Measurements from ENCODE around the gene MOK.

MOK gene

GRCh38 chr14:102209224-102209966, 95.6 kb downstream of the MOK start:
- in situ Hi-C loops (cut with HindIII; ENCODE audit: low sequenced_read_pairs), result no loop called here

GRCh38 chr14:102208741-102209140, 96.2 kb downstream of the MOK start:
- in situ Hi-C loops (cut with HindIII; ENCODE audit: low sequenced_read_pairs), result no loop called here

- in situ Hi-C loops (cut with HindIII; ENCODE audit: low sequenced_read_pairs), result no loop called here
Observed at GRCh38 chr14:102207831-102208365, 97.1 kb downstream of the MOK start.

- in situ Hi-C loops (cut with HindIII; ENCODE audit: low sequenced_read_pairs), result no loop called here
Observed at GRCh38 chr14:102206918-102207317, 98.0 kb downstream of the MOK start.

- in situ Hi-C loops (cut with HindIII; ENCODE audit: low sequenced_read_pairs), result no loop called here
Observed at GRCh38 chr14:102205560-102205959, 99.4 kb downstream of the MOK start.

- in situ Hi-C loops (cut with HindIII; ENCODE audit: low sequenced_read_pairs), result no loop called here
Observed at GRCh38 chr14:102203382-102203781, 101.6 kb downstream of the MOK start.

GRCh38 chr14:102202944-102203343, 102.0 kb downstream of the MOK start:
- in situ Hi-C loops (cut with HindIII; ENCODE audit: low sequenced_read_pairs), result no loop called here

- in situ Hi-C loops (cut with HindIII; ENCODE audit: low sequenced_read_pairs), result no loop called here
Observed at GRCh38 chr14:102201776-102202175, 103.2 kb downstream of the MOK start.

- in situ Hi-C loops (cut with HindIII; ENCODE audit: low sequenced_read_pairs), result no loop called here
Observed at GRCh38 chr14:102201353-102201738, 103.6 kb downstream of the MOK start.

GRCh38 chr14:102200690-102201352, 104.1 kb downstream of the MOK start:
- in situ Hi-C loops (cut with HindIII; ENCODE audit: low sequenced_read_pairs), result no loop called here

GRCh38 chr14:102197317-102197853, 107.6 kb downstream of the MOK start:
- in situ Hi-C loops (cut with HindIII; ENCODE audit: low sequenced_read_pairs), result no loop called here

- in situ Hi-C loops (cut with HindIII; ENCODE audit: low sequenced_read_pairs), result no loop called here
Observed at GRCh38 chr14:102196902-102197230, 108.1 kb downstream of the MOK start.

GRCh38 chr14:102196039-102196901, 108.7 kb downstream of the MOK start:
- in situ Hi-C loops (cut with HindIII; ENCODE audit: low sequenced_read_pairs), result no loop called here

- in situ Hi-C loops (cut with HindIII; ENCODE audit: low sequenced_read_pairs), result no loop called here
Observed at GRCh38 chr14:102195446-102195845, 109.5 kb downstream of the MOK start.

GRCh38 chr14:102194856-102195255, 110.1 kb downstream of the MOK start:
- in situ Hi-C loops (cut with HindIII; ENCODE audit: low sequenced_read_pairs), result no loop called here

GRCh38 chr14:102192840-102193502, 112.0 kb downstream of the MOK start:
- in situ Hi-C loops (cut with HindIII; ENCODE audit: low sequenced_read_pairs), result no loop called here

- in situ Hi-C loops (cut with HindIII; ENCODE audit: low sequenced_read_pairs), result no loop called here
Observed at GRCh38 chr14:102189874-102190273, 115.1 kb downstream of the MOK start.

- in situ Hi-C loops (cut with HindIII; ENCODE audit: low sequenced_read_pairs), result no loop called here
Observed at GRCh38 chr14:102188187-102188586, 116.8 kb downstream of the MOK start.

- in situ Hi-C loops (cut with HindIII; ENCODE audit: low sequenced_read_pairs), result no loop called here
Observed at GRCh38 chr14:102187568-102188001, 117.4 kb downstream of the MOK start.

- in situ Hi-C loops (cut with HindIII; ENCODE audit: low sequenced_read_pairs), result no loop called here
Observed at GRCh38 chr14:102187044-102187443, 117.9 kb downstream of the MOK start.

GRCh38 chr14:102185360-102185759, 119.6 kb downstream of the MOK start:
- in situ Hi-C loops (cut with HindIII; ENCODE audit: low sequenced_read_pairs), result no loop called here

All from DLD1 (cell line).